Activated CD8-positive, alpha-beta memory T cell treated with anti-CD3 and anti-CD28 coated beads, Interleukin-2, amount 50 U/mL, for 1 hour (primary cell): ENCODE results near the gene MYH6.
"Not testable (repeated sequence)": the region's sequence is repeated elsewhere in the genome, so short reads cannot be mapped to it uniquely, and the experiment has no call there.

ENCODE experiments used
- DNase-seq: peaks from one replicate; pipeline ENCODE4 v3.0.0-alpha.2; 2020; ENCODE audit errors: extremely low read depth

Gene MYH6

GRCh38 chr14:23407516-23408306 lies at the start of gene MYH6:
MYH6 (minus strand) TSS chr14:23408273; CDS start chr14:23407223, 1,050 bp downstream.
- DNase-seq: no peak

- not testable (repeated sequence) for DNase-seq
Observed at GRCh38 chr14:23456883-23457586, 49.0 kb upstream of the MYH6 start.

GRCh38 chr14:23454445-23454856 lies 46.4 kb upstream of the MYH6 start:
- no peak for DNase-seq

- no peak for DNase-seq
Observed at GRCh38 chr14:23452237-23452636, 44.2 kb upstream of the MYH6 start.

- DNase-seq: no peak
Observed at GRCh38 chr14:23450379-23450778, 42.3 kb upstream of the MYH6 start.

GRCh38 chr14:23449314-23449713 lies 41.2 kb upstream of the MYH6 start:
- DNase-seq: no peak

- DNase-seq: no peak
Observed at GRCh38 chr14:23447361-23448350, 39.6 kb upstream of the MYH6 start.

- no peak for DNase-seq
Observed at GRCh38 chr14:23446291-23446851, 38.3 kb upstream of the MYH6 start.

- no peak for DNase-seq
Observed at GRCh38 chr14:23445773-23446172, 37.7 kb upstream of the MYH6 start.

GRCh38 chr14:23444314-23444713 lies 36.2 kb upstream of the MYH6 start:
- DNase-seq: no peak

GRCh38 chr14:23443881-23444280 lies 35.8 kb upstream of the MYH6 start:
- no peak for DNase-seq

GRCh38 chr14:23443411-23443812 lies 35.3 kb upstream of the MYH6 start:
- DNase-seq: no peak

GRCh38 chr14:23442721-23443356 lies 34.8 kb upstream of the MYH6 start:
- DNase-seq: no peak

- DNase-seq: no peak
Observed at GRCh38 chr14:23441076-23441475, 33.0 kb upstream of the MYH6 start.

GRCh38 chr14:23439107-23439835 lies 31.2 kb upstream of the MYH6 start:
- no peak for DNase-seq

GRCh38 chr14:23438101-23438971 lies 30.3 kb upstream of the MYH6 start:
- no peak for DNase-seq

- no peak for DNase-seq
Observed at GRCh38 chr14:23437133-23438100, 29.3 kb upstream of the MYH6 start.
